ENCODE data around the gene ADAM33.

DNA sequence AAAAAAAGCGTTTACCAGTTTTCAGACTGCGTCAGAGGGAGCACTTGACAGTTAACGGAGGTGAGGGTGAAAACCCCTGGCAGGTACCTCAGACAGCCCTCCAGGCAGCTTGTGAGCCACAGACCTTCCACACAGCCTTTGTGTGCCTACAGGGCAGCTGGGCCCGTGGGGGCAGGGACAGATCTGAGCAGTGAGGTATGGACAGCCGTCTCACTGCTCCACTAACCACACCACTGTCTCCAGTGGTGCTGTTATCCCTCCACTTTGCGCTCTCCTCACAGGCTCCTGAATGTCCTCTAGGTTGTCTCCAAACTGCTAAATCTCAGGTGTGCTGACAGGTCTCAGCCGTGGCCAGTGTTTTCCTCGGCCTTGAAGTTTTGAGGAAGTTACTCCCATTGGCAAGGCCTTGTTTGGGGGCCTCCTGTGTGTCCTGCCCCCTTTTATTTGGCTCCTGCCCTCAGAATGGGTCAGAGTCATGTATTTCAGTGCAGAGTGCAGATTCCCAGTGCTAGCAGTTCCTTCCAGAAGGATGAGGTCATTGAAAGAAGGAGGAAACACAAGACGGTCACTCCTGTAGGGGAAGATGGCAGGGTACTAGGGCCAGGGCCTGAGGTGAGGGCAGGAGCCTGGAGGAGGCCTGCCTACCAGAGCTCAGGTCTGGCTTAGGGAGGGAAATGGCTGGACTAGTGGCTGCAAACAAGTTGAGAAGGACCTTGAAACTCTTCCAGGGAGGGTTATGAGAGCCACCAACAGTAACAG is 30.4 kb downstream of the ADAM33 start:
- no peak for TF ChIP-seq POLR2A (IDR thresholded peaks at IDR 0.05)
- TF ChIP-seq, protein P1, sequence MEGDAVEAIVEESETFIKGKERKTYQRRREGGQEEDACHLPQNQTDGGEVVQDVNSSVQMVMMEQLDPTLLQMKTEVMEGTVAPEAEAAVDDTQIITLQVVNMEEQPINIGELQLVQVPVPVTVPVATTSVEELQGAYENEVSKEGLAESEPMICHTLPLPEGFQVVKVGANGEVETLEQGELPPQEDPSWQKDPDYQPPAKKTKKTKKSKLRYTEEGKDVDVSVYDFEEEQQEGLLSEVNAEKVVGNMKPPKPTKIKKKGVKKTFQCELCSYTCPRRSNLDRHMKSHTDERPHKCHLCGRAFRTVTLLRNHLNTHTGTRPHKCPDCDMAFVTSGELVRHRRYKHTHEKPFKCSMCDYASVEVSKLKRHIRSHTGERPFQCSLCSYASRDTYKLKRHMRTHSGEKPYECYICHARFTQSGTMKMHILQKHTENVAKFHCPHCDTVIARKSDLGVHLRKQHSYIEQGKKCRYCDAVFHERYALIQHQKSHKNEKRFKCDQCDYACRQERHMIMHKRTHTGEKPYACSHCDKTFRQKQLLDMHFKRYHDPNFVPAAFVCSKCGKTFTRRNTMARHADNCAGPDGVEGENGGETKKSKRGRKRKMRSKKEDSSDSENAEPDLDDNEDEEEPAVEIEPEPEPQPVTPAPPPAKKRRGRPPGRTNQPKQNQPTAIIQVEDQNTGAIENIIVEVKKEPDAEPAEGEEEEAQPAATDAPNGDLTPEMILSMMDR (IDR thresholded peaks at IDR 0.05), result no peak

Data from Peyer's patch (tissue), 4 donors.